SIG-M5 (cell line): ENCODE results near the gene TRAF3IP3.

Source experiments
- DNase-seq: peaks from one replicate; lab custom pipeline; 2025; lab: John Stamatoyannopoulos, UW

TRAF3IP3 gene

GRCh38 chr1:209755926-209756614 is at the start of gene TRAF3IP3:
Gene TRAF3IP3 (plus strand): TSS chr1:209756053. CDS start chr1:209760040, 3,987 bp downstream.
- peak; percentile 88 for DNase-seq

- DNase-seq, result no peak
These were observed 49.2 kb upstream of the TRAF3IP3 start for GRCh38 chr1:209706622-209707021.

GRCh38 chr1:209707308-209707707 is 48.5 kb upstream of the TRAF3IP3 start:
- DNase-seq, result no peak

GRCh38 chr1:209708297-209708696 is 47.6 kb upstream of the TRAF3IP3 start:
- no peak for DNase-seq

- DNase-seq, result no peak
These were observed 45.8 kb upstream of the TRAF3IP3 start for GRCh38 chr1:209710093-209710492.

- no peak for DNase-seq
These were observed 45.0 kb upstream of the TRAF3IP3 start for GRCh38 chr1:209710847-209711246.

- DNase-seq, result no peak
These were observed 41.5 kb upstream of the TRAF3IP3 start for GRCh38 chr1:209714338-209714737.

GRCh38 chr1:209715314-209715713 is 40.5 kb upstream of the TRAF3IP3 start:
- DNase-seq, result no peak

GRCh38 chr1:209717818-209718217 is 38.0 kb upstream of the TRAF3IP3 start:
- DNase-seq, result no peak

- DNase-seq, result no peak
These were observed 35.5 kb upstream of the TRAF3IP3 start for GRCh38 chr1:209720326-209720725.

GRCh38 chr1:209720826-209721225 is 35.0 kb upstream of the TRAF3IP3 start:
- no peak for DNase-seq

GRCh38 chr1:209721323-209721722 is 34.5 kb upstream of the TRAF3IP3 start:
- DNase-seq, result no peak

GRCh38 chr1:209723265-209723664 is 32.6 kb upstream of the TRAF3IP3 start:
- DNase-seq, result no peak

- DNase-seq, result no peak
These were observed 31.8 kb upstream of the TRAF3IP3 start for GRCh38 chr1:209723756-209724693.

- DNase-seq, result no peak
These were observed 28.6 kb upstream of the TRAF3IP3 start for GRCh38 chr1:209727286-209727685.

GRCh38 chr1:209727785-209728184 is 28.1 kb upstream of the TRAF3IP3 start:
- DNase-seq, result no peak

GRCh38 chr1:209728466-209728865 is 27.4 kb upstream of the TRAF3IP3 start:
- DNase-seq, result no peak

GRCh38 chr1:209729436-209729835 is 26.4 kb upstream of the TRAF3IP3 start:
- no peak for DNase-seq

GRCh38 chr1:209732725-209733124 is 23.1 kb upstream of the TRAF3IP3 start:
- no peak for DNase-seq

GRCh38 chr1:209733409-209734192 is 22.3 kb upstream of the TRAF3IP3 start:
- peak; percentile 66 for DNase-seq

GRCh38 chr1:209736490-209737117 is 19.2 kb upstream of the TRAF3IP3 start:
- no peak for DNase-seq

GRCh38 chr1:209737118-209737505 is 18.7 kb upstream of the TRAF3IP3 start:
- no peak for DNase-seq
